ENCODE measurements around the gene RPS6KA2. TPM values are rescaled to one million over a fixed set of nuclear protein-coding genes. Genes with fewer than 3 reads are reported as not detected.

Gene RPS6KA2
- total RNA-seq, 1 donor from 2014 or later, result 168 TPM

- DNase-seq (ENCODE audit: low read depth in 2 of 2), result no peak
Observed at GRCh38 chr6:166453651-166454050, 173.4 kb downstream of the RPS6KA2 start.

- no peak for DNase-seq (ENCODE audit: low read depth in 2 of 2)
Observed at GRCh38 chr6:166450167-166450873, 176.7 kb downstream of the RPS6KA2 start.

DNA sequence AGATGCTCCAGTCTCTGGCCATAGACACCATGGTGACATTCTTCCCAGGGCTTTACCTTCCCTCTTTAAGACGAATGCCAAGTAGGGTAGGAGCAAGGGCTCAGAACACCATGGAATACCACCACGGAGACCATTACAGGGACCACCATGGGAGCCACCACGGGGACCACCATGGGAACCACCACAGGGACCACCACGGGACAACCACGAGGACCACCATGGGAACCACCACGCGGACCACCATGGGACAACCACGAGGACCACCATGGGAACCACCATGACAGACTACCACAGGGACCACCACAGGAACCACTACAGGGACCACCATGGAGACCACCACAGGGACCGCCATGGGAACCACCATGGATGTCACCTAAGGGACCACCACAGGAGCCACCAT lies 177.4 kb downstream of the RPS6KA2 start:
- DNase-seq (ENCODE audit: low read depth in 2 of 2), result no peak

DNA sequence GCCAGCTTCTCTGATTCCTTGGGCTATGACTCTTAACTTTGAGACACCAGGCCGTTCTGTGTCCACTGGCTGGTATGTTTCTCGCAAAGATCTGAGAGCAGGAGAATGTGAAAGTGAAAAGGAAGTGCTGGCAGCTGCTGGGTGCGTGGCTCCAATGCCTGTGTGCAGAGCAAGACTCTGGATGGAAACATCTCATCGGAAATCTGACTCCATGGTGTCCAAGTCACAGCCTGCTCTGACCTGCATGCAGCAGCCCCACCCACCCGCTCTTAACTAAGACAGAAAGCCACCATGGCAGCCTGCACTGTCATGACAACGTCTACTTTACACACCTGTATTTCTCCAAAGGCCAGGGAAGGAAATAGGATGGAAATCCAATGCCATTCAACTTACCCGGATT lies 178.0 kb downstream of the RPS6KA2 start:
- no peak for DNase-seq (ENCODE audit: low read depth in 2 of 2)

DNA sequence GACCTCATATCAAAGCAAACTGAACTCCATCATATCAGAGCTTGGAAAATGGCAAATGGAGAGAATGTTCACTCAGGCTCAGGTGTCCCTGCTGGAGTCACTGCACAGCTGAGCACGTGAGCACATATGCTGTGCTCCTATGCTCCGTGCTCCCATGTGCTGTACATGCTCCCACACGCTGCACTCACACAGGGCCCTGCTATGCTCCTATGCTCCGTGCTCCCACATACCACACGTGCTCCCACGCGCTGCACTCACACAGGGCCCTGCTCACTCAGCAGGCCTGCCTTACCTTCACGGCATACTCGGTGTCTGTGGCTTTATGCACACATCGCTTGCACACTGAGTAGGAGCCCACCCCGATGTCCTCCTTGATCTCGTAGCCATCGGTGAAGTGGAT lies 178.6 kb downstream of the RPS6KA2 start:
- DNase-seq (ENCODE audit: low read depth in 2 of 2), result no peak

GRCh38 chr6:166446567-166447065 lies 180.4 kb downstream of the RPS6KA2 start:
- no peak for DNase-seq (ENCODE audit: low read depth in 2 of 2)

- DNase-seq (ENCODE audit: low read depth in 2 of 2), result no peak
Observed at GRCh38 chr6:166446146-166446545, 180.9 kb downstream of the RPS6KA2 start.

DNA sequence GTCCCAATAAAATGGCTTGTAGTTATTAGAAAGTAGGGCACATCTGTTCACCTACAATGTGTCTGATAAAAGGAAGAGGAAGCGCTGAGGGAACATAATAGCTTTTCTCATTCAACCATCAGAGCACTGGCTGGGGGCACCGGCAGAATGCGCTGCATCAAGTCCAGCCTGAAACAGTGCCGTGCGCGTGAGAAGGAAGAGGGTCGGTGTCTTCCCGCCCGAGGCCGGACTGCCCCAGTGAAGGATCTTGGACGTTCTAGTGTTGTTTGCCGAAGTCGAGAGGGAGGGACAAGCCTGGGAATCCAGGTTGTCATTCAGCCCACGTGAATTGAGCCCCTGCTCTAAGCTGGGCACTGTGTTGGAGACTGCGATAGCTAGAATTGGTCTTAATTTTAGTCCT lies 182.6 kb downstream of the RPS6KA2 start:
- DNase-seq (ENCODE audit: low read depth in 2 of 2), result no peak

DNA sequence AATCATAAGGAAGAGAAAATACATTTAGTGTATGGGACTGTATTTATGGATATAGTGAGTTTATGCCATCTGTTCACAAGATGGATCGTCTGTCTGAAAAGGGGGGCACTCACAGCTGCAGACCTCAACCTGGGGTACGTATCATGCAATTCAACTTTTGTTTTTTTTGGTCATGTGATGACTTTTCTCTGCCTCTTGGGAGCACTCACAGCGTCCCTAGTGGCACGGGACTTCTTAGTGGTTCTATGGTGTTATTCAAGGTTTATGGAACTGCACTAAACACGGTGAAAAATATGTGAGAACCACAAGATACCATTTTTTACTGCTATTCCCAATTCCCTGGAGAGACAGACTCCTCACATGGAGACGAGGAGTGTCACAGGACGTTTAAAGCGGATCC lies 183.9 kb downstream of the RPS6KA2 start:
- DNase-seq (ENCODE audit: low read depth in 2 of 2), result no peak

DNA sequence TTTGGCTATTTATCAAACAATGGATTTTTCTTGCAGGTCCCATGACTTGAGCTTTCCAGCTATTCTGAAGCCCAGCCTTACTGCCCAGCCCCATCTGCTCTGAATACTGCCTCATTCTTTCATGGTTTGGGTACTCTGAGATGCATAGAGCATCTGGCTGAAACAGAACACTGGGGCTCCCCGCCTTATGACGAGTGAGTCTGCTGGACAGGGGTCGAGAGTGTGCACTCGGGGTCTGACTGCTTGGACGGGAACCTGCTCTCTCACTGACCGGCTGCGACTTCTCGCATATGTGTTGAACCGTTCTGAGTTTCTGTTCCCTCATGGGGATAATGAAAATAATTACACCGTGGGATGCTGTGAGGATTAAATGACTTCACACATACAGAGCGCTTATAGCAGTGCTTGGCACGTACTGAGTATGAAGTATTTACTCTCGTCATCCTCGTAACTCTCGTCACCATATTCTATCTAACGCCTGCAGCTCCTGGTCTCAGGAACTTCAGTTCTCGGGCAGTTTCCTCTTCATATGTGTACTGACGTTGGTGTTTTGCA lies 184.8 kb downstream of the RPS6KA2 start:
- no peak for DNase-seq (ENCODE audit: low read depth in 2 of 2)

DNA sequence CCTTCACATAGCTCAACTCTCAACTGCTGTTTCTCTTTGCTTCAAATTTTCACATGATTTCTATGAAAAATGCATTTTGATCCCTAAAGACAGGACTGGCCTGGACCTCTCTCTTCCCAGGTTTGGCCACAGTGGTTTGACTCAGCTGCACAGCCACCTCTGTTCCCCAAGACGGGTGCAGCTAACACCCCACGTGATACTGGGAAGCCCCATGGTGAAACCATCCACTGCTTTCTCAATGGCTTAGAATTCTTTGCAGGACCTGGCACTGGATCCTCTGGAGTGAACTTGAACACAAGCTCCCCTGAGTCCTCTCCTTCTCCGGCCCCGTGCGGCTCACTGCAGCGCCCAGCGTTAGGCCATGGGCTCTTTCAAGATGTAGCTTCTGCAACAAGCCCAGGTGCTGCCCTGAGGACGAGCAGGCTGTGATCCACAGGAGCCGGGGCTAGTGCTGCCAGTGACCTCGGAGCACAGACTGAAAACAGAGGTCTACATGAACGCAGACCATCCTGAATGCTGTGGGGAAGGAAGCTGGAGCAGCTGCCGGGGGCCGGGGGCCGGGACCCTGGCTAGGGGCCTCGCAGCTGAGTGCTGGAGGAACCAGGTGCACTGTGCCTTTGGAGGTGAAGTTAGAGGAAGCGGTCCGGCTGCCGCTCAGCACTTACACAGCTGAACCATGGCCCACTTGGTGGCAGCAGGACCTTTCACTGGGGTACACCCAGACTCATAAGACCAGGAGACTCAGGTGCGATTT lies 185.5 kb downstream of the RPS6KA2 start:
- DNase-seq (ENCODE audit: low read depth in 2 of 2), result no peak

DNA sequence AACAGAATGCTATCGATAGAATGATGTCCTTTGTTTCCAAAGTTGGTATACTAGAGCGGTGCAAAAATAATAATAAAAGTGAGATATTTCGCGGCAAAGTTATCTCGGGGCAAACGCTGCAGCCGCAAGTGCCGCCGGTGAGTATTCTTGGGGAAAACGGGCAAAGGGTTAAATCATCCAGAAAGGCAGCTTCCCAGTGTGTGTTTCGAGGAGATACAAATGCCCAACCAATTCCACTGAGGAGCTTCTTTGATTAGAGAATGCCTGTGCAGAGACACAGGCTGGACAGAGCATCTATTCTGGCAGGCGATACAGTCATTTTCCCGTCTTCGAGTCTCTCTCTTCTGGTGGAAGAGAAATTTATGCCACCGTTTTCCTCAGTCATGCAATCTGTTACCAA lies 186.3 kb downstream of the RPS6KA2 start:
- DNase-seq (ENCODE audit: low read depth in 2 of 2), result no peak

DNA sequence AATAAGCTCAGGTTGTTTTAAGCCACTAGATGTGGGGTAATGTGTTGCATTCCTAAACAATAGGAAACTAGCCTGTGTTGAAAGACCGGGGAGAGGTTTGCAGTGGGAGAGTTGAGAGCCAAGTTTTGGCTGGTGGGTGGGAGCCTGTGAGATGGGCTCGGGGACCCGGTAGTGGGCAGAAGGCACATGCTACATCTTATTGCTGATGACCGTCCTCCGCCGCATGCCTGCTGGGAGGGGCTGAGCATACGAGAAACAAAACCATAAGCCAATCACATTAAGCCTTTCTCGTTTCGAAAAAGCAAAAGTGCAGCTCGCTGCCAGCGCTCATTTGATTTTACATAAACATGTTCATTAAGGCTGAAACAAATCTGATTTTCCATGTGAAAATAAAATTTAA lies 186.9 kb downstream of the RPS6KA2 start:
- DNase-seq (ENCODE audit: low read depth in 2 of 2), result no peak

- peak; percentile 81 to 82 for DNase-seq (ENCODE audit: low read depth in 2 of 2)
Observed at GRCh38 chr6:166439366-166440091, 187.5 kb downstream of the RPS6KA2 start.

DNA sequence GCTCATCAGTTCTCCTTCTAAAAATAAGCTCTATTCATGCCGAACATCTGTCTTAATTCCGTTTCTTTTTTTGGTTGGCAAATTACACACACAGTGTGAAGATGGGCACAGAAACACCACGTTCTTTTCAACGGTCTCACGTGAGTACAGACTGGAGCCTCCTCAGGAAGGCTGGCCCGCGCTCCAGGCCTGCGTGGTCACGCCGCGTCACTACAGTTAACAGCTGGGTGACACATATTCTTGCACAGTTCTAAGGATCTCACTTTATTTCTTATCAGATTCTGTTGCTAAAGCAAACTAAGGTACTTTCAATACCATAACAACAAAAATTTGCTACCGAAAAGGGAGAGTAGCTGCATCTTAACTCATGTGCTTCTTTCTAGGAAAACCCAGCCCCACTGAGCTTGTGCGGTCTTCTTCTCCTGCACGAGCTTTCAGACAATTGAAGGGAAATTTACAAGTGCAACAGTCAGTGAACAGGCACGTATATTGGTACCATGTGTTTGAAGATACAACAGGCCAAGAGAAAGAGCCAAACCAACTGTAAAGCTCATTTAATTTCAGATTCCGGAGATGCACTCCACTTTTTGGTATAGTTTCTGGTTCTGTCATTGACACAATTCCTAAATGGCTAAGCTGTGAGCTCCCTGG lies 188.7 kb downstream of the RPS6KA2 start:
- no peak for DNase-seq (ENCODE audit: low read depth in 2 of 2)

DNA sequence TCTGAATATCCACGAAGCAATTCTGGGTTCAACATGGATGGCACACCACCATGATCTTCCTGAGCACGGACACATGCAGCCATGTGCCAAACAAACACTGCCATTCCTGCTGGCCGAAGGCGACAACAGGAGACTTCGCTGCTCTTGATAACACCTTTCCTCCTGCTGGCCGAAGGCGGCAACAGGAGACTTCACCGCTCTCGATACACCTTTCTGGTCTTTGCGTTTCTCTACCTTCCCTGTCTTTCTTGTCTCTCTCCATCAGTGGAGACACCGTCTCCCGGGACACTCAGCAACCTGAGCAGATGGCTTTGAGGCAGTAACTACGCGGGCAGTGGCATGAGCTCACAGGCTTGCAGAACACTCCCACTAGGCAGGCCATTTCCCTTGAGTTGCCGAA lies 189.4 kb downstream of the RPS6KA2 start:
- DNase-seq (ENCODE audit: low read depth in 2 of 2), result no peak

- DNase-seq (ENCODE audit: low read depth in 2 of 2), result no peak
Observed at GRCh38 chr6:166436195-166437139, 190.6 kb downstream of the RPS6KA2 start.

- no peak for DNase-seq (ENCODE audit: low read depth in 2 of 2)
Observed at GRCh38 chr6:166435574-166435973, 191.5 kb downstream of the RPS6KA2 start.

DNA sequence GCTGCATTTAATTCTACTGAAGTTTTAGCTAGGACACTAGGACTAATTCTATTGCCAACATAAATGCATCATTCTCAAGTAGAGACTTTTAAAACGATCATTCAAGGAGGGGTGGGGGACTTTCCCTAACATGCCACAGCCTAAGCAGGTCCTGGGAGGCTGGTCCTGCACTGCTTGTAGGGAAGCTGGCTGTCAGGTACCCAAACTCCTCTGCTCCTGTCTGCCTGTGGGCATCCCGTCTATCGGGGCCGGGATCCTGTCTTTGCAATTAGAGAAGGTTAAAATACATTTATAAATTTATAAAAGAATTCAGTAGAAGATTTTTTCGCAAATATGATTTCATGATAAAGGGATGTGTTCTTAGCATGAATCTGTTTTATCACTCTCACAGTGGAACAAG lies 192.7 kb downstream of the RPS6KA2 start:
- no peak for DNase-seq (ENCODE audit: low read depth in 2 of 2)

GRCh38 chr6:166433096-166433495 lies 194.0 kb downstream of the RPS6KA2 start:
- no peak for DNase-seq (ENCODE audit: low read depth in 2 of 2)
